Measurements from ENCODE around the gene TMEM143. TPM values are rescaled to one million over a fixed set of nuclear protein-coding genes. Genes with fewer than 3 reads are reported as not detected.
A peak's percentile ranks its signal among the peaks of the same experiment; 100 is the strongest.

The TMEM143 gene
- total RNA-seq, 1 experiment from 2014 or later, result 24.8 TPM

DNA sequence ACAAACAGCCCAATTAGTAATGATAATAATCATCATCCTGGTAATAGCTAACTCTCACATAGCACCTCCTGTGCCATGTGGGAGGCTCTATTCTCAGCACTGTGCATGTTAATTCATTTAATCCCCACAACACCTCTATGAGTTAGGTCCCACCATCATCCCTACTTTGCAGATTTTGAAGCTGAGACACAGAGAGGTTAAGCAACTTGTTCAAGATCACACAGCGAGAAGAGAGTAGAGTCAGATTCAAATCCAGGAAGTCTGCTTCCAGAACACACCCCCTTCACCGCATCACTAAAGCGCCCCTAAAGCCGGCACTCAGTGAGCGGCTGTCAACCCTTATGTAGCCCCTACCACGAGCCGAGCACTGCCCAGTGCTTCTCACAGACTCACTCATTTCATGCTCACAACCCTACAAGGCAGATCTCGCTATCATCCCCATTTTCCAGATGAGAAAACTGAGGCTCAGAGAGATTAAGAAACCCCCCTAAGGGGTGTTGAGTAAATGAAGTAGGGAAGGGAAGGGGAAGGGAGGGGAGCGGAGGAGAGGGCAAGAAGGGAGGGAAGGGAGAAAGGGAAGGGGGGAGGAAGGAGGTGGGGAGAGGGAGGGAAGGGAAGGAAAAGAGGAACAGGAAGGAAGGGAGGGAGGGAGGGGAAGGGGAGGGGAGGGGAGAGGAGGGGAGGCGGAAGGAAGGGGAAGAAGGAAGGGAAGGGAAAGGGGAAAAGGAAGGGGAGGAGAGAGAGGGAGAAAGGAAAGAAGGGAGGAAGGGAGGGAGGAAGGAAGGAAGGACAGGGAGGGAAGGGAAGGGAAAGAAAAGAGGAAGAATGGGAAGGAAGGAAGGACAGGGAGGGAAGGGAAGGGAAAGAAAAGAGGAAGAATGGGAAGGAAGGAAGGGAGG, 22.0 kb downstream of the TMEM143 start:
- no peak overlapping the region for H3K27ac ChIP-seq
- BruUV-seq (replicated peaks), result no TSS peak
- no peaks in the 10 kb centered on the region for H3K27me3 ChIP-seq (ENCODE audit: insufficient read depth, low read depth)
- H3K4me1 ChIP-seq (replicated peaks; ENCODE audit: insufficient read depth), result peaks cover 10% of the 10 kb centered on the region; the same call in 1 of the 2 replicates
- intact Hi-C loops (cut with micrococcal nuclease; ENCODE audit: unreplicated experiment), result no loop called here
- H3K9me2 ChIP-seq (ENCODE audit: insufficient read depth), result no peaks in the 10 kb centered on the region
- no peak overlapping the region for H3K4me2 ChIP-seq
- no peak for TF ChIP-seq EZH2 (IDR thresholded peaks at IDR 0.05; ENCODE audit: low read depth)
- TF ChIP-seq, protein P1, sequence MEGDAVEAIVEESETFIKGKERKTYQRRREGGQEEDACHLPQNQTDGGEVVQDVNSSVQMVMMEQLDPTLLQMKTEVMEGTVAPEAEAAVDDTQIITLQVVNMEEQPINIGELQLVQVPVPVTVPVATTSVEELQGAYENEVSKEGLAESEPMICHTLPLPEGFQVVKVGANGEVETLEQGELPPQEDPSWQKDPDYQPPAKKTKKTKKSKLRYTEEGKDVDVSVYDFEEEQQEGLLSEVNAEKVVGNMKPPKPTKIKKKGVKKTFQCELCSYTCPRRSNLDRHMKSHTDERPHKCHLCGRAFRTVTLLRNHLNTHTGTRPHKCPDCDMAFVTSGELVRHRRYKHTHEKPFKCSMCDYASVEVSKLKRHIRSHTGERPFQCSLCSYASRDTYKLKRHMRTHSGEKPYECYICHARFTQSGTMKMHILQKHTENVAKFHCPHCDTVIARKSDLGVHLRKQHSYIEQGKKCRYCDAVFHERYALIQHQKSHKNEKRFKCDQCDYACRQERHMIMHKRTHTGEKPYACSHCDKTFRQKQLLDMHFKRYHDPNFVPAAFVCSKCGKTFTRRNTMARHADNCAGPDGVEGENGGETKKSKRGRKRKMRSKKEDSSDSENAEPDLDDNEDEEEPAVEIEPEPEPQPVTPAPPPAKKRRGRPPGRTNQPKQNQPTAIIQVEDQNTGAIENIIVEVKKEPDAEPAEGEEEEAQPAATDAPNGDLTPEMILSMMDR (conservative IDR thresholded peaks at IDR 0.05), result no peak
- CTCF ChIA-PET, result interaction anchor here (0.6 kb wide), 1 partner anchor 232 kb away, joined by 3 read pairs; no protein-coding TSS in a partner anchor
- no peak for DNase-seq
- no peak overlapping the region for H2AFZ ChIP-seq
- H3F3A ChIP-seq (ENCODE audit: insufficient read depth, low read depth), result peaks cover 17% of the 10 kb centered on the region; the same call in 1 of the 2 replicates
- H3K79me2 ChIP-seq (ENCODE audit: low read depth), result no peaks in the 10 kb centered on the region
- H4K20me1 ChIP-seq (ENCODE audit: insufficient read depth), result no peaks in the 10 kb centered on the region
- POLR2A ChIA-PET (ENCODE audit: unreplicated experiment), result no interaction called here
- no peaks in the 10 kb centered on the region for H3K36me3 ChIP-seq (ENCODE audit: low read depth)
- no peaks in the 10 kb centered on the region for H3K9me3 ChIP-seq (ENCODE audit: insufficient read depth, low read depth)
- H3K4me3 ChIP-seq, result no peak overlapping the region

DNA sequence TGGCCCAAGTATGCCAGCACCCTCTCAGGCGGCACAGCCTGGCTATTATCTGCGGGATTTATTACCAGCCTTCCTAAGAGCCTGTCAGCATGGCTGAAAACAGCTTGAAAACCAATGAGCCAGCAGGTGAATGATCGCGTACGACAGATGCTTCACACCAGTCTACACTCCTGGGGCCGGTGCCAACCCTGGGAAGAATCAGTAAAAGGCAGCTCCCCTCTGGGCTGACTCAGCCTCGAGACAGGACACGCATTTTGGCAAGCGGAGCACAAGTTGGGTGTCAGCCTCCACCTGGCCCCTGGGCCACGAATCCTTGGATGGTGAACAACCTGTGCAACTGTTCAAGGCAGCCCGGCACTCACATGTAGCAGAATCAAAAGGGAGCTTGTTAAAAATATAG, 22.7 kb downstream of the TMEM143 start:
- H3K27ac ChIP-seq, result no peak overlapping the region
- peak in 1 of 2 experiments; percentile 48 for DNase-seq
- no peaks in the 10 kb centered on the region for H3K79me2 ChIP-seq (ENCODE audit: low read depth)
- CTCF ChIA-PET, result interaction anchor here (0.6 kb wide), 1 partner anchor 231 kb away, joined by 3 read pairs; no protein-coding TSS in a partner anchor
- H3K9me3 ChIP-seq (ENCODE audit: insufficient read depth, low read depth), result no peaks in the 10 kb centered on the region
- no peak overlapping the region for H2AFZ ChIP-seq
- no peaks in the 10 kb centered on the region for H3K27me3 ChIP-seq (ENCODE audit: insufficient read depth, low read depth)
- H3K36me3 ChIP-seq (ENCODE audit: low read depth), result no peaks in the 10 kb centered on the region
- POLR2A ChIA-PET (ENCODE audit: unreplicated experiment), result no interaction called here
- TF ChIP-seq, protein P1 (conservative IDR thresholded peaks at IDR 0.05), result no peak
- no peak for TF ChIP-seq EZH2 (IDR thresholded peaks at IDR 0.05; ENCODE audit: low read depth)
- H4K20me1 ChIP-seq (ENCODE audit: insufficient read depth), result no peaks in the 10 kb centered on the region
- peaks cover 10% of the 10 kb centered on the region; the same call in 1 of the 2 replicates for H3K4me1 ChIP-seq (replicated peaks; ENCODE audit: insufficient read depth)
- intact Hi-C loops (cut with micrococcal nuclease; ENCODE audit: unreplicated experiment), result no loop called here
- H3K9me2 ChIP-seq (ENCODE audit: insufficient read depth), result no peaks in the 10 kb centered on the region
- no peak overlapping the region for H3K4me3 ChIP-seq
- H3K4me2 ChIP-seq, result no peak overlapping the region
- peaks cover 17% of the 10 kb centered on the region; the same call in 1 of the 2 replicates for H3F3A ChIP-seq (ENCODE audit: insufficient read depth, low read depth)
- no TSS peak for BruUV-seq (replicated peaks)

DNA sequence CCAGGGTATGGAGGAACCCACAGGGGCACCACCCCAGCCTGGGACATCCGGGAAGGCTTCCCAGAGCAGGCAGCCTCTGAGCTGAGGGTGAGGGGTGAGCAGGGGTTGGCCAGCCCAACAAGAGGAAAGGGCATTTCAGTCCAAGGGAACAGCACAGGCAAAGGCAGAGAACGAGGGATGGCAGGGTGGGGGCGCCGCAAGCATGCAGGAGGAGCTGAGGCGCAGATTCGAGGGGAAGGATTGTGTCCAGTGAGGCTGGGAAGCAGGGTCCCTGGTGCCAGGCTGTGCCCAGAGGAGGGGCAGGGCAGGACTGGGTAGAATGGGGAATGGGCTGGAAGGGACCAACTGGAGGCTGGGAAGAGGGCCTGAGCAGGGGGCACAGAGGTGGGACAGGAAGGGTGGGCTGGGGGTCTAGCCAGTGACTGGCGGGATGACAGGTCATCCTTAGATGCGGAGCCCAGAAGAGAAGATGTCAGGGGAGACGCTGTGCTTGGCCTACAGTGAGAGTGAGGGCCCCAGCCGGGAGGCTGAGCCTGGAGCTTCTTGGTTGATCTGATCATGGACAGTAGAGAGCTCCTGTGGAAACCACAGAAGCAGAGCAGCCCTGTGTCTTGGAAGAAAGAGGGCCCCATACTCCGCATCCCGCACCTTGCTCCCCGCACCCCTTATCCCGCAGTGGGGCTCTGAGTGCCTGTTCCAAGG, 24.8 kb downstream of the TMEM143 start:
- TF ChIP-seq EZH2 (IDR thresholded peaks at IDR 0.05; ENCODE audit: low read depth), result no peak
- TF ChIP-seq, protein P1 (conservative IDR thresholded peaks at IDR 0.05), result no peak
- intact Hi-C loops (cut with micrococcal nuclease; ENCODE audit: unreplicated experiment), result no loop called here
- no TSS peak for BruUV-seq (replicated peaks)

More for the DNA sequence above, 24.8 kb downstream of the TMEM143 start:
- Histone ChIP-seq H2AFZ (no peak overlapping the region), H3K79me2 (ENCODE audit: low read depth) (no peaks in the 10 kb centered on the region), H3K4me3 (no peak overlapping the region), H3K27ac (no peak overlapping the region), H3K4me2 (no peak overlapping the region), H3K9me2 (ENCODE audit: insufficient read depth) (no peaks in the 10 kb centered on the region), H3K27me3 (ENCODE audit: insufficient read depth, low read depth) (no peaks in the 10 kb centered on the region), H3K9me3 (ENCODE audit: insufficient read depth, low read depth) (no peaks in the 10 kb centered on the region), H3K36me3 (ENCODE audit: low read depth) (no peaks in the 10 kb centered on the region), H4K20me1 (ENCODE audit: insufficient read depth) (no peaks in the 10 kb centered on the region), H3F3A (ENCODE audit: insufficient read depth, low read depth) (peaks cover 27% of the 10 kb centered on the region; the same call in 1 of the 2 replicates), H3K4me1 (replicated peaks; ENCODE audit: insufficient read depth) (peaks cover 10% of the 10 kb centered on the region; the same call in 1 of the 2 replicates)
- DNase-seq, result no peak
- CTCF ChIA-PET, result no interaction called here
- POLR2A ChIA-PET (ENCODE audit: unreplicated experiment), result no interaction called here
